ENCODE measurements around the gene ARHGAP12.

ARHGAP12 gene

GRCh38 chr10:31940839-31941653 lies 12.4 kb upstream of the ARHGAP12 start (continued):
- TF ChIP-seq MYNN (tag by site-specific recombination; IDR thresholded peaks at IDR 0.05; ENCODE audit: borderline replicate concordance) (no peak), ZEB2 (tag by site-specific recombination; IDR thresholded peaks at IDR 0.05) (peak; percentile 62; the same call in 1 of the 2 replicates), ZNF354C (tag by site-specific recombination; IDR thresholded peaks at IDR 0.05; ENCODE audit: borderline replicate concordance, low read depth) (no peak)

- Histone ChIP-seq H3K4me1 (ENCODE audit: control insufficient read depth, insufficient read depth, low read length) (peaks cover 5% of the 10 kb centered on the region), H3K9me3 (ENCODE audit: control insufficient read depth, insufficient read depth, low read depth, low read length) (no peaks in the 10 kb centered on the region), H3K27ac (ENCODE audit: extremely low read depth, low read depth, low read length) (no peak overlapping the region), H3K4me3 (ENCODE audit: low read depth, low read length) (no peak overlapping the region), H3K36me3 (ENCODE audit: control insufficient read depth in 2 of 2, insufficient read depth in 1 of 2, low read length in 2 of 2) (no peaks in the 10 kb centered on the region)
- TF ChIP-seq PRDM1 (tag by site-specific recombination; IDR thresholded peaks at IDR 0.05) (0 out of 2 replicates have a peak, but pooled peaks have one; percentile 6), KLF7 (tag by site-specific recombination; IDR thresholded peaks at IDR 0.05; ENCODE audit: borderline replicate concordance) (no peak)
- ChIA-PET POLR2A (interaction anchor here (1.0 kb wide), 1 partner anchor 10 kb away, joined by 4 read pairs; no protein-coding TSS in a partner anchor), CTCF (interaction anchor here (0.6 kb wide), 1 partner anchor 134 kb away, joined by 4 read pairs; no protein-coding TSS in a partner anchor)
Measured at GRCh38 chr10:31939797-31940708, 11.4 kb upstream of the ARHGAP12 start.

DNA sequence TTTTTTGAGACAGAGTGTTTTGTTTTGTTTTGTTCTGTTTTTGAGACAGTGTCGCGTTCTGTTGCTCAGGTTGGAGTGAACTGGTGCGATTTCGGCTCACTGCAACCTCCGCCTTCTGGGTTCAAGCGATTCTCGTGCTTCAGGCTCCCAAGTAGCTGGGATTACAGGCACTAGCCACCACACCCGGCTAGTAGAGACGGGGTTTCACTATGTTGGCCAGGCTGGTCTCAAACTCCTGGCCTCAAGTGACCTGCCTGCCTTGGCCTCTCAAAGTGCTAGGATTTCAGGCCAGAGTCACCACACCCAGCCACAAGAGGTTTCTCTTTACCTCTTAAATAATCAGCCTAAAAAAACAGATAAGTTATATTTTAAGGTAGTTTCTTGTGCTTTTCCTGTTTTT lies 8.7 kb upstream of the ARHGAP12 start:
- POLR2A ChIA-PET: no interaction called here
- Histone ChIP-seq H3K27ac (ENCODE audit: extremely low read depth, low read depth, low read length) (no peak overlapping the region), H3K9me3 (ENCODE audit: control insufficient read depth, insufficient read depth, low read depth, low read length) (no peaks in the 10 kb centered on the region), H3K4me3 (ENCODE audit: low read depth, low read length) (no peak overlapping the region), H3K4me1 (ENCODE audit: control insufficient read depth, insufficient read depth, low read length) (peaks cover 3% of the 10 kb centered on the region; the same call in 1 of the 2 replicates), H3K36me3 (ENCODE audit: control insufficient read depth in 2 of 2, insufficient read depth in 1 of 2, low read length in 2 of 2) (no peaks in the 10 kb centered on the region)
- CTCF ChIA-PET: interaction anchor here (0.6 to 1.4 kb wide), 2 partner anchors 10 to 431 kb away, joined by 3 read pairs; no protein-coding TSS in a partner anchor
- no peak for TF ChIP-seq GFI1B (tag by site-specific recombination; IDR thresholded peaks at IDR 0.05)
- TF ChIP-seq ZNF514 (tag by site-specific recombination; IDR thresholded peaks at IDR 0.05): no peak
- no peak for TF ChIP-seq ZNF571 (tag by site-specific recombination; IDR thresholded peaks at IDR 0.05)
- TF ChIP-seq FEZF1 (tag by site-specific recombination; IDR thresholded peaks at IDR 0.05): no peak
- no peak for TF ChIP-seq ZNF280C (tag by site-specific recombination; IDR thresholded peaks at IDR 0.05)
- no peak for TF ChIP-seq ZNF10 (tag by site-specific recombination; IDR thresholded peaks at IDR 0.05)

GRCh38 chr10:31936933-31937332 lies 8.3 kb upstream of the ARHGAP12 start:
- Histone ChIP-seq H3K4me3 (ENCODE audit: low read depth, low read length) (no peak overlapping the region), H3K4me1 (ENCODE audit: control insufficient read depth, insufficient read depth, low read length) (peaks cover 3% of the 10 kb centered on the region; the same call in 1 of the 2 replicates), H3K36me3 (ENCODE audit: control insufficient read depth in 2 of 2, insufficient read depth in 1 of 2, low read length in 2 of 2) (no peaks in the 10 kb centered on the region), H3K27ac (ENCODE audit: extremely low read depth, low read depth, low read length) (no peak overlapping the region), H3K9me3 (ENCODE audit: control insufficient read depth, insufficient read depth, low read depth, low read length) (no peaks in the 10 kb centered on the region)
- TF ChIP-seq ZNF335 (tag by site-specific recombination; conservative IDR thresholded peaks at IDR 0.05) (0 out of 2 replicates have a peak, but pooled peaks have one; percentile 11), GLI2 (tag by site-specific recombination; IDR thresholded peaks at IDR 0.05; ENCODE audit: borderline replicate concordance, low read depth) (no peak)
- CTCF ChIA-PET: interaction anchor here (0.6 to 1.4 kb wide), 4 partner anchors 10 to 431 kb away, joined by 3 to 4 read pairs (median 3); no protein-coding TSS in a partner anchor
- POLR2A ChIA-PET: no interaction called here
